ENCODE data around the gene SELENON.

The SELENON gene

DNA sequence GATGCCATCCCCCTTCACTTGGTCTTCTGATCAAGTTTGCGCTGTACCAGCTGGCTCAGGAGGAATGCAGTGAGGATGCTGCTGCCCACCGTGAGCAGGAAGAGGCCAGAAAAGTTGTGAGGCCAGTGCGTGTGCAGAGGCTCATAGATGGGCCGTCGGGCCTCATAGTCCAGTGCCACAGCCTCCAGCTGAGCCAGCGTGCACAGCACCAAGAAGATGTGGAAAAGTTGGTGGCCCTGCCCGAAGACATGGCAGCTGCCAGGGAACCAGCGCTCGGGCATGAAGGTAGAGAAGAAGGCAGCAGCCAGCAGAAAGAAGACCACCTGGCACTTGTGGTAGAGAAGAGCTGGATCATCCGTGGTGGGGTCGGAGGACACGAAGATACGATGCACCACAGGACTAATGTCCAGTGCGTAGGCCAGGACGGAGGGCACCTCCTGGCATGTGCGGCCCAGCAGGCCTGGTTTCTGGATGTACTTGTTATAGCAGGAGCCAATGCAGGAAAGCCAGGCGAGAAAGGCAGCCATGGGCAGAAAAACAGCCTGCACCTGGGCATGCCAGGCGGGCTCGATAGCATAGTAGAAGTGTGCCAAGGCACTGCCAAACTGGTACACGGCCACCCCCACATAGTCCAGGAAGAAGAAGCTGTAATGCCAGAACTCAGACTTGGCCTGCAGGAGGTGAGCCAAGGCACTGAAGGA lies 62.9 kb downstream of the SELENON start:
- peak; percentile 61 for DNase-seq (ENCODE audit: low spot score)

DNA sequence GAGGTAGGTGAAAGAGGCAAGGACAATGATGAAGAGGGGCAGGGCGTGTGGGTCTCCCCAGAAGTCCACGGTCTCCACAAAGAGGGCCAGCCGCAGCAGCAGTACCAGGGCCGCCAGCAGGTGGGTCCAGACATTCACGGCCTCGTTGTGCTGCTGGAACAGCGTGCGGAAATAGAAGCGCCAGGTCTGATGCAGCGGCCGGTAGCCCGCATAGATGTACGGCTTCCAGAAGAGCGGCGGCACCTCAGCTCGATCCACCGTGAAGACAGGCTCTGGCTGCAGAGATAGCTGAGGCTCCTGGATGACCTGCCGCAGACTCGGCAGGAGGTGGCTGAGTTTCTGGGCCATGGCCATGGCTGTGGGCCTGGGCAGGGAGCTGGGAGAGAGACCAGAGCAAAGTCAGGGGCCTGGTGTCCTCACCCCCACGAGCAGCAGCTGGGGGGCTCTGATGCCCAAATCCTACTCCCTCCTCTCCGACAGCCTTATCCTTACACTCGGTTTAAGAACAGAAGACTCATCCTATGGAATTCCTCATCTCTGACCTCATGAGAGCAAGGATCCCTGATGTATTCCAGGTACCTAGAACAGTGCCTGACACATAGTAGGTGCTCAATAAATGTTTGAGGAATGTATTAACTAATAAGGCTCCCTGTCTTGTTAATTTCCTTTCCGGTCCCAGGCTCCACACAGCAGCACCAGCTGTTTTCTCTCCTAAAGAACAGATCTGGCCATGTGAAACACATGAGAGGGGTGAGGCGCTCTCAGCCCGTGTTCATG lies 63.7 kb downstream of the SELENON start:
- peak; percentile 58 for DNase-seq (ENCODE audit: low spot score)

DNA sequence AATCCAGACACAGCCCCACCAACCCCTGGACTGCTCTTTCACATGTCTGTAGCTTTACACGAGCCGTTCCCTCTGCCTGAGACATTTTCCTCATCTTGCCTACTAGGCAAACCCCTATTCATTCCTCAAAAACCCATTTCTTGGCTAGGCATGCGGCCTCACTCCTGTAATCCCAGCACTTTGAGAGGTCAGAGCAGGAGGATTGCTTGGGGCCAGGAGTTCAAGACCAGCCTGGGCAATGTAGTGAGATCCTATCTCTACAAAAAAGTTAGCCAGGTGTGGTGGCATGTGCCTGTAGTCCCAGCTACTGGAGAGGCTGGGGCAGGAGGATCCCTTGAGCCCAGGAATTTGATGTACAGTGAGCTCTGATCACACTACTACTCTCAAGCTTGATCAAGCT lies 64.4 kb downstream of the SELENON start:
- no peak for DNase-seq (ENCODE audit: low spot score)

DNA sequence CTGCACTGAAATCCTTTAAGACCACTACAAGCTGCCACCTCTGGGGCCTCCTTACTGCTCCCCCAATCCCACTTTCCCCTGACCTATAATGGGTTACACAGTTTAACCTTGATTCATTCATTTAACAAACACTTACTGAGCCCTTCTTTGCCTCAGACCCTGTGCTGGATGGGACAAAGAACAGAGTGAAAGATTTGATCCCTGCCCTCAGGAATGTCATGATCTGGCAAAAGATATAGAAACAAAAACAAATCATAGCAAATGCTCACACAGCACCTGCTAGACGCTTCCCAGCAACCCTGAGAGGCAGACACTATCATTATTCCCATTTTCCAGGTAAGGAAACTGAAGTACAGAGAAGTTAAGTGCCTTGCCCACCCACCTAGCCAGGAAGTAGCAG lies 66.3 kb downstream of the SELENON start:
- DNase-seq (ENCODE audit: low spot score), result no peak

DNA sequence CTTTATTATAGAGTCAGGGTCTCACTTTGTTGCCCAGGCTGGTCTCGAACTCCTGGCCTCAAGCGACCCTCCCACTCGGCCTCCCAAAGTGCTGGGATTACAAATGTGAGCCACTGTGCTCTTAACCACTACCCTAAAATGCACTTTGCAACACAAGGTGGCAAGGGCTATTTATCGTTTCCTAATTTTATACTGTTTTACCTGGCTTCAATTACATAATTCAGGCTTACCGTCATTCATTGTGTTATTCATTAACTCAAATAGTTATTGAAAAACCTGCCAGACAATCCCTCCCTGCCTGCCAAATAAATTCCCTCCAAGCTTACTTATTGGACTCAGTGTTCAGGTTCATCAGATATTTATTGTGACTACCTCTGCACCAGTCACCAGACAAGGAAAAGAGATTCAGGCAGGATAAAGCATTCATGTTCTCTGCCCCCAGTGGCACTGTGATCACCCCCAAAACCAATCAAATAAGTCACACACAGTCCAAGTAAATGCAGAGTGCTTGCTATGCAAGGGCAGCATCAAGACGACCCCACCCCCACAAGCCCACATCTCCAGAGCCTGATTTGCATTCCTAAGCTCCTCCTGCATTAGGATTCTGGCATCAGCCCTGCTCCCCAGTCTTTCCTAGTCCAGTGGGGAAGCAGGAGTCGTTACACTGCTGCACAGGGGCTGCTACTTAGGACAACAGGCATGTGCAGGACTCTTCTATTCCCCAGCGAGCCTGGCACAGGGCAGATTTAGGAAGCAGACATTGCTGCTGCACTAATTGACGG lies 67.4 kb downstream of the SELENON start:
- no peak for DNase-seq (ENCODE audit: low spot score)
